Esophagus squamous epithelium (tissue), 4 donors: Measurements from ENCODE around the gene ITIH2.

ENCODE experiments used
- POLR2A ChIP-seq, 4 donors: fragments of 450-650 bp; IDR thresholded peaks; one replicate each; pipeline ENCODE4 v1.6.1; 2017; ENCODE audit warnings: antibody characterized with exemption in 4 of 4, mild to moderate bottlenecking in 4 of 4, moderate library complexity in 3 of 4
- TF ChIP-seq, protein P1 (sequence below), 6 experiments: fragments of 450-650 bp in 4 of 6; fragments of 200-600 bp in 2 of 6; sonication (generic) in 2 of 6; IDR thresholded peaks; one replicate each; pipeline ENCODE4 v1.5.1; 2016 to 2019; ENCODE audit warnings: antibody characterized with exemption in 6 of 6, mild to moderate bottlenecking in 4 of 6, moderate library complexity in 4 of 6

DNA sequence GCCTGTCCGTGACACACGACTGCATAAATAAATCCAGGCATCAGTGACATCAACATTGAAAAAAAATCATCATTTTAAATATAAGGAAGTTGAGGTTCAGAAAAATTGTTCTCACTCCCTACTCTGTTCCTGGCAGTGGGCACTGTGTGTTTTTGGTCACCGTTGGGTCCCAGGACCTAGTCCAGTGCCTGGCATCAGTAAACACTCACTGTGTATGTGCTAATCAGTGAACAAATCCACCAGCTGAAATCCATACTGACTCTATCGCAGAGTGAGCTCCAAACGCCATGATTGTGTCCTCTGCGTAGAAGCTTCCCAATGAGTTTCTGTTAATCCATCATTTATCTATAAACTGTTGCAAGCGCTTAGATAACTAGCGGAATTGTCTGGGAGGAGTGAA is 41.2 kb downstream of the ITIH2 start:
- no peak for TF ChIP-seq POLR2A (IDR thresholded peaks at IDR 0.05)
- TF ChIP-seq, protein P1, sequence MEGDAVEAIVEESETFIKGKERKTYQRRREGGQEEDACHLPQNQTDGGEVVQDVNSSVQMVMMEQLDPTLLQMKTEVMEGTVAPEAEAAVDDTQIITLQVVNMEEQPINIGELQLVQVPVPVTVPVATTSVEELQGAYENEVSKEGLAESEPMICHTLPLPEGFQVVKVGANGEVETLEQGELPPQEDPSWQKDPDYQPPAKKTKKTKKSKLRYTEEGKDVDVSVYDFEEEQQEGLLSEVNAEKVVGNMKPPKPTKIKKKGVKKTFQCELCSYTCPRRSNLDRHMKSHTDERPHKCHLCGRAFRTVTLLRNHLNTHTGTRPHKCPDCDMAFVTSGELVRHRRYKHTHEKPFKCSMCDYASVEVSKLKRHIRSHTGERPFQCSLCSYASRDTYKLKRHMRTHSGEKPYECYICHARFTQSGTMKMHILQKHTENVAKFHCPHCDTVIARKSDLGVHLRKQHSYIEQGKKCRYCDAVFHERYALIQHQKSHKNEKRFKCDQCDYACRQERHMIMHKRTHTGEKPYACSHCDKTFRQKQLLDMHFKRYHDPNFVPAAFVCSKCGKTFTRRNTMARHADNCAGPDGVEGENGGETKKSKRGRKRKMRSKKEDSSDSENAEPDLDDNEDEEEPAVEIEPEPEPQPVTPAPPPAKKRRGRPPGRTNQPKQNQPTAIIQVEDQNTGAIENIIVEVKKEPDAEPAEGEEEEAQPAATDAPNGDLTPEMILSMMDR (IDR thresholded peaks at IDR 0.05): no peak
